ACC112 (cell line): Measurements from ENCODE around the gene FSTL1.

ENCODE experiments used
- H2AFZ ChIP-seq: fragments of 200-600 bp; sonication (generic); one replicate; pipeline ENCODE4 v1.6.0; 2017; ENCODE audit warnings: antibody characterized with exemption, low read length; ENCODE audit not compliant: unreplicated experiment
- H3K27ac ChIP-seq: fragments of 200-600 bp; sonication (generic); 2 replicates; pipeline ENCODE4 v1.5.1; 2014; ENCODE audit warnings: low read depth, mild to moderate bottlenecking, antibody characterized with exemption, low read length, moderate library complexity
- H3K27me3 ChIP-seq: fragments of 200-600 bp; sonication (generic); 2 replicates; pipeline ENCODE4 v1.6.1; 2014; ENCODE audit warnings: mild to moderate bottlenecking, antibody characterized with exemption, low read length, moderate library complexity, mixed read lengths; ENCODE audit not compliant: insufficient read depth
- H3K36me3 ChIP-seq: fragments of 200-600 bp; sonication (generic); 2 replicates; pipeline ENCODE4 v1.6.1; 2016; ENCODE audit warnings: mild to moderate bottlenecking, antibody characterized with exemption, low read length, moderate library complexity, mixed read lengths; ENCODE audit not compliant: insufficient read depth
- H3K4me1 ChIP-seq: fragments of 200-600 bp; sonication (generic); one replicate; pipeline ENCODE4 v1.6.1; 2016; ENCODE audit warnings: low read length, mixed read lengths; ENCODE audit not compliant: insufficient read depth, unreplicated experiment, control insufficient read depth
- H3K4me3 ChIP-seq: fragments of 200-600 bp; sonication (generic); 2 replicates; pipeline ENCODE4 v1.5.1; 2014; ENCODE audit warnings: mild to moderate bottlenecking, low read depth, low read length
- H3K79me2 ChIP-seq: fragments of 200-600 bp; sonication (generic); one replicate; pipeline ENCODE4 v1.6.0; 2016; ENCODE audit warnings: low read length; ENCODE audit not compliant: control insufficient read depth, unreplicated experiment, insufficient read depth

Gene FSTL1

DNA sequence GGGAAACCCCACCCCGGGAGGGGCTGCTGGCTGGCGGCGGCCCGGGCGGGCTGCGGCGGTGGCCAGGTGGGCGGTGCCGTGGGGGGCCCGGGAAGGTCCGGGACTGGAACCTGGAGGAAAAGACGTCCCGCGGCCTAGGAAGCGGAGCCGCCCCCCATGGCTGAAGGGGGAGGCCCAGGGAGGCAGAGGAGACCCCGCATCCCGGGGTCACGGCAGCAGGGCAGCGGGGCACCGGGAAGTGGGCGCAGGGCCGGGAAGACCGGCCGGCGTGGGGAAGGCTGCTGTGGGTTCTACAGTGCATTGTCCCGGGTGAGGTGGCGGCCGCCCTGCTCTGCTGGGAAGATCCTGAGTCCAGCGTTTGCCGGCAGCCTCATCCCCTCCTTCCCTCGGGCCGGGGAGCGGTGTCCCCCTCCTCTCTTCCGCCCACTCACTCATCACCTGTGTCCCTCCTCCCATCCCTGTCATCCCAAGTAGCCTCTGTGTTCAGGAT lies 525 bp upstream of the FSTL1 start:
- Histone ChIP-seq H3K27me3 (no peaks in the 10 kb centered on the region), H3K36me3 (peaks cover 7% of the 10 kb centered on the region; the same call in 1 of the 2 replicates), H2AFZ (peak overlapping the region; percentile 81), H3K27ac (no peak overlapping the region), H3K4me3 (peak overlapping the region; percentile 88), H3K79me2 (peaks cover 45% of the 10 kb centered on the region), H3K4me1 (peaks cover 29% of the 10 kb centered on the region)

DNA sequence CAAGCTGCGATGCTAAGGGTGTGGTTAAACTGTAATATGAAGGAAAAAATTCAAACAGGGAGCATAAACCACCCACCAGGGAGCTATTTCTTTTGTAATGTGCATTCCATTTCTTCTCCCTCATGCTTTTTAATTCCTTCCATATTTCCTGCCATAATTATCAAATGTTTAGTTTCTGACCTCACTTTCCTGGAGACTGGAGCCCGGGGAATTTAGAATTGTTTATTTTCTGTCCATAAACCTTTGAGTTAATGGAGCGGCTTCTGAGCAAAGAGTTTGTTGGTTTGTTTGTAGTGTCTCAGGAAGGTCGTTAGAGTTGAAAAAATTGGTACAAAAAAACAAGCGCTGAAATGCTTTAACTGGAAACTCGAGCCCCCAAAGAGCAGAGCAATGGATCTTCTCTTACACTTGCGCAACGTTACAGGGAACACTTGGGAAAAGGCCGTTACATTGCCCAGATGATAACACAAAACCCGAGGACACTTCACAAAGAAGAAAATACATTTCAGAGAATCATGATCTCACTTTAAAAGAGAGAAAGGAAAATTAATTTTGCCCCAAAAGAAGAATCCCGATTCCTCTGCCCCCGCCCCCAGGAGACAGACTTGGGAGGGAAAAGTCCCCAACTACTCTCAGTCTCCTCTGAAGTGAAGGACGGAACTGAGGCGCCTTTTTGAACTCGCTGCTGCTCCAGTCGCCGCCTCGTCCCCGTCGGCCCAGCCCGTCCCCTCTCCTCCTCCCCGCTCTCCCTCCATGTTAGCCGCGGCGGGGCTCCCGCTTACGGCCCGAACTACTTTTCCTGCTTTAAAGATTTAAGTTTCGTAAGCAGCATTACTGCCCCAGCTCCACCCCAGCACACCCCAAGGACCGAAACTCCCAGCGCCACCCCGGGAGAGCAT lies 842 bp downstream of the FSTL1 start:
- peaks cover 7% of the 10 kb centered on the region for H3K36me3 ChIP-seq
- peaks cover 59% of the 10 kb centered on the region for H3K79me2 ChIP-seq
- H2AFZ ChIP-seq: peak overlapping the region; percentile 81
- peak overlapping the region; percentile 88 for H3K4me3 ChIP-seq
- peaks cover 42% of the 10 kb centered on the region for H3K4me1 ChIP-seq
- peak overlapping the region; percentile 91 for H3K27ac ChIP-seq
- no peaks in the 10 kb centered on the region for H3K27me3 ChIP-seq

DNA sequence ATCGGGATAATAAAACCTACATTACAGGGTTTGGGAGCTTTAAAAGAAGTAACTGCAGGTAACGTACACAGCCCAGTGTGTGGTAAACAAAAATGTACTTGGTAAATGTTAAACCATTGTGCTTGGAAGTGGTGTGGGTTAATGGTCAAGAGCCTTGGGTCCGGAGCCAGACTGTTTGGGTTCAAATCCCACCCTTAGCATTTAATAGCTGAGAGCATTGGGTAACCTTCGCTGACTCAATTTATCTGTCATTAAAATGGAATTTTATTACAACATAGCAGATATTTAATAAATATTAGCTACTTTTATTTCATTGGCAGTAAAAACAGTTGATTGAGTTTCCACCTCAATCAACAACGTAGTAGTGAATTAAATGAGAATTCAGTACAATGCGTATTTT lies 1.5 kb downstream of the FSTL1 start:
- H3K27me3 ChIP-seq: no peaks in the 10 kb centered on the region
- peaks cover 46% of the 10 kb centered on the region for H3K4me1 ChIP-seq
- peak overlapping the region; percentile 91 for H3K27ac ChIP-seq
- peak overlapping the region; percentile 88 for H3K4me3 ChIP-seq
- peaks cover 66% of the 10 kb centered on the region for H3K79me2 ChIP-seq
- peaks cover 9% of the 10 kb centered on the region for H3K36me3 ChIP-seq
- no peak overlapping the region for H2AFZ ChIP-seq

DNA sequence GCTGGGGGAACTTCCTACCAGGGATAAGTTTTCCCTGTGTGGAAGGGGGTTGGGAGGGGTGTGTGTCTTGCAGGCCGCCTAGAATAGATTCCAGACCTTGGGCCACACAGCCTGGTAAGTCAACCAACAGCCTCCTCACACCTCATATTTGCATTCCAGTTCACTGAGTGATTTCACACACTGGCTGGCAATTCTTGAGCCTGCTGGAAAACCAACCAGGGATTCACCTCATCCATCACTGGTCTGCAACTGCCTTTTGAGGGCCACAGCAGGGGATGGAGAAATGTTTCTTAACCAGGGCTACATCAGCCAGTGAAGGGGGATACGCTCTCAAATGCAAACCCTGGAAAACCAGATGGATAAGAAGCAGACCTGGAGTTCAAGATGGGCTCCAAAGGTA lies 2.0 kb downstream of the FSTL1 start:
- peak overlapping the region; percentile 88 for H3K4me3 ChIP-seq
- H3K36me3 ChIP-seq: peaks cover 11% of the 10 kb centered on the region
- H3K4me1 ChIP-seq: peaks cover 51% of the 10 kb centered on the region
- no peaks in the 10 kb centered on the region for H3K27me3 ChIP-seq
- no peak overlapping the region for H2AFZ ChIP-seq
- peak overlapping the region; percentile 91 for H3K27ac ChIP-seq
- peaks cover 70% of the 10 kb centered on the region for H3K79me2 ChIP-seq

DNA sequence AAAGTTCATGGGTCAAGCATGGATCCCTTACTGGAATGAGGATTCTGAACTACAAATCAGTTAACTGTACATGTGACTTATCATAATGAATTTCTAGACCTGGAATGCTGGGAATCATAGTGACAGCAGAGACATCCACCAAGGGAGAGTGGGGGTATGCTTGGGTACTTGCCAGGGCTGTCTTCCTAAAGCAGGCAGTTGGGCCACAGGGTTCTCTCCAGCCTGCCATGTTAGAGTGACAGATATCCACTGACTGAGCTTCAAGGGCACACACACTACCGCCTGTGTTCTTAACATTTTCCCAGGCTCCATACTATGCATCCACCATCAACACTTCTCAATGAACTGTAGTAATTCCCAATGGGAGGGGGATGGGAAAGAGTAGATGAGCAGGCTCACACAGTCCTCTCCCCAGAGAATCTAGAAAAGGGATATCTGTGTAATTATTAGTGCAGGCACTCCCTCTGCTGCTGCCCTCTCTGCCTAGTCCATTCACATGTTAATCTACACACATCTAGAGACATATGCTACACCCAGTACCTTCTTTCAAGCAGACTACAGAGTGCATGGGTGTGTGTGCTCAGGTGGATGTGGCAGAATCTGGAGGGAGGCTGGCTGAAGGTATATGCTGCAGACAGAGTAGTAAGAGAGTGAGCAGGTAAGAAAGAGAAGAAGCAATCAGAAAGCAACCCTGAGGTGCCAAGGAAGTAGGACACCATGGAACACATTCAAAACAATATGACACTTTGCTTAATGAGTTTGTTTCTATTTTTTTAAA lies 3.7 kb downstream of the FSTL1 start:
- H3K36me3 ChIP-seq: peaks cover 11% of the 10 kb centered on the region
- H2AFZ ChIP-seq: no peak overlapping the region
- H3K79me2 ChIP-seq: peaks cover 82% of the 10 kb centered on the region
- H3K27me3 ChIP-seq: no peaks in the 10 kb centered on the region
- peaks cover 60% of the 10 kb centered on the region for H3K4me1 ChIP-seq
- peak overlapping the region; percentile 88 for H3K4me3 ChIP-seq
- H3K27ac ChIP-seq: peak overlapping the region; percentile 14; the same call in 1 of the 2 replicates

DNA sequence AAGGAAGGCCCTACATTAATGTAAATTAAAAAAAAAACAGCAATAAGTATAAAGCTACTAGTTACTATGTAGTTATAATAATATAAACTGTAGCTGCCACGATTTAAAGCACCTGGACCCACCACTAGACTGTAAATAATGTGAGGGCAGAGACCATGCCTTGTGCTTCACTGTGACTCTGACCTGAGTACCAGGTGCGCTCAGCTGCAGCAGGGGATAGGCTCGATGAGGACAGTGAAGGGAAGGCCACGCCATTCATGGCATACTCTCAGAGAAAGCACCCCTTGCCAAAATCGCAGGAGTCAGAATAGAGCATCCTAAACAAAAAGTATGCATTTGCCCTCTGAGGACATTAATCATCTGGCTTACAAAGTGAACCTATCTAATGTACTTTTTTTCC lies 5.1 kb downstream of the FSTL1 start:
- Histone ChIP-seq H3K79me2 (peaks cover 95% of the 10 kb centered on the region), H3K27me3 (no peaks in the 10 kb centered on the region), H2AFZ (no peak overlapping the region), H3K36me3 (peaks cover 17% of the 10 kb centered on the region), H3K4me3 (peak overlapping the region; percentile 88), H3K4me1 (peaks cover 74% of the 10 kb centered on the region), H3K27ac (no peak overlapping the region)

DNA sequence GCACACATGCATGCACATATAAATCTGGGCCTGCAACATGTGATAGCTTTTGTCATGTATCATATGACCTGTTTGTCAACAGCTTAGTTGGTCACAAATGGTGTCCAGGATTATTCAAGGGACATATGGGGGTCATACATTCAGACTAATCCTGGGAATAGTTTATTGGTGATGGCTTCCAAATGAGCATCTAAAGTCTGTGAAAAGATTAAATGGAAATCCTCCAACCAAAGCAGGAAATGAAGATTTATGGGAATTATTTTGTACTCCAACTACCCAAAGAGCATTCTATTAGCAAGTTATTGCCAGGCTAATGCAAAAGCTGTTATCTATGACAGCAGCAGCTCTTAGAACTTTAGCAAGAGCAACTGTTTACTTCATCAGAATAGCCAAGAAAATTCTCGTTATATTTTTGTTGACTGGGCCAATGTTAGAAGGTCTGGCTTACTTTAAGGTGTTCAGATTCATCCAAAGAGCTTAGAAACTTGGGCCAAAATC lies 7.1 kb downstream of the FSTL1 start:
- H3K27ac ChIP-seq: peak overlapping the region; percentile 42
- H3K36me3 ChIP-seq: peaks cover 28% of the 10 kb centered on the region
- peaks cover 89% of the 10 kb centered on the region for H3K4me1 ChIP-seq
- H3K4me3 ChIP-seq: no peak overlapping the region
- H3K79me2 ChIP-seq: peaks cover 95% of the 10 kb centered on the region
- H2AFZ ChIP-seq: no peak overlapping the region
- H3K27me3 ChIP-seq: no peaks in the 10 kb centered on the region

DNA sequence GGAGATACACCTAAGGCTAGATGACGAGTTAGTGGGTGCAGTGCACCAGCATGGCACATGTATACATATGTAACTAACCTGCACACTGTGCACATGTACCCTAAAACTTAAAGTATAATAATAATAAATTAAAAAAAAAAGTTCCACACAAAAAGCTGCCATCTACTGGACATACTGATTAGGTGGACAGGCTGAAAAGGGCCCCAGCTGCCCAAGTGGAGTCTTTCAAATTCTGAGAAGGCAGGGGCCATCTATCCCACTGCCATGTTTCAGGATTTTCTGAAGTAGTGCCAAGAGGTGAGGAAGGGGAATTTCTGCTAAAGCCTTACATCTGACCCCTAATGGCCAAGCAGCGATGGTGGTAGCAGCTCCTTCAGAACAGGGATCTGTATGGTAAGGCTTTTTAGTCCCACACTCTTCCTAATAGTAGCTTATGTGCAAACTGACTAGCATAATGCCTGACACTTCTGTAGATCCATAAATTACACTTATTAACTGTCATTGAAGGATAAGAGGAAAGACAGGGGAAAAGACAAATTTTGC lies 7.7 kb downstream of the FSTL1 start:
- H3K4me1 ChIP-seq: peaks cover 89% of the 10 kb centered on the region
- no peak overlapping the region for H3K4me3 ChIP-seq
- no peak overlapping the region for H2AFZ ChIP-seq
- H3K79me2 ChIP-seq: peaks cover 95% of the 10 kb centered on the region
- H3K27me3 ChIP-seq: no peaks in the 10 kb centered on the region
- H3K36me3 ChIP-seq: peaks cover 28% of the 10 kb centered on the region
- H3K27ac ChIP-seq: peak overlapping the region; percentile 42; the same call in 1 of the 2 replicates

DNA sequence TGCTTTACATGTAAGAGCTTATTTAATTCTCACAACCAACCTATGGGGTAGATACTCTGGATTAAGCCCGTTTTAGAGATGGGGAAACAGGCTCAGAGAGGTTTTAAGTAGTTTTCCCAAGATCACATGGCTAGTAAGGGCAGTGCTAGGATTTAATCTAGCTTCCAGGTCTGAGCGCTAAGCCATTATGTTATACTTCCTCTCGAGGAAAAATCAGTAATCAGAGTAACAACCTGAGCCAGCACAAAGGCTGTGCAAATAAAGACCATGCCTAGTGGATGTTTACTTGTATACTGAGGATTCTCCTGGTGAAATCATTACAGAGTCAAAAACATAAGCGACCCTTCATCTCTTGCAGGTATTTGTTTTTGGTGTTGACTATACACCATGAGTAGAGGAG lies 9.0 kb downstream of the FSTL1 start:
- H3K36me3 ChIP-seq: peaks cover 35% of the 10 kb centered on the region

DNA sequence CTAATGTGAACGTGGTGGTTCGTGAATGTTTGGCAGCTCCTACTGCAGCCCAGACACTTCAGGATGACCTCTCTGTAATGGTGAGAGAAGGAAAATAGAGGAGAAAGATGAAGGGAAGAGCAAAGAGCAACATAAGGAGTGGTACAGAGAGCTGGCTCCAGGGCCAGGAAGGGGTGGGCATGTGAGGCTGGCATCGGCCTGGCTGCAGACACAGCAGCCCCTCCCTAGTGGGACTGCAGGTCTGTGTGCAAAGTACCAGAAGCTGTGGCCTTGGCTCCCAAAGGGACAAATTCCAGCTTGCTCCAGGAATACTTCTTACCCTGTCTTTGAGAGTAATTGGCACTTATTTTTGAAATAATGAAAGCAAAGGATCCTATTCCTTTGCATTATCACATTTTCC lies 10.0 kb downstream of the FSTL1 start:
- peak overlapping the region; percentile 87 for H3K27ac ChIP-seq
- H3K4me3 ChIP-seq: no peak overlapping the region
- H3K4me1 ChIP-seq: peaks cover 88% of the 10 kb centered on the region
- no peak overlapping the region for H2AFZ ChIP-seq
- peaks cover 94% of the 10 kb centered on the region for H3K79me2 ChIP-seq
- peaks cover 34% of the 10 kb centered on the region for H3K36me3 ChIP-seq
- H3K27me3 ChIP-seq: no peaks in the 10 kb centered on the region

More for the DNA sequence above, 9.0 kb downstream of the FSTL1 start:
- Histone ChIP-seq H3K4me1 (peaks cover 88% of the 10 kb centered on the region), H3K27me3 (no peaks in the 10 kb centered on the region), H3K79me2 (peaks cover 95% of the 10 kb centered on the region), H3K27ac (peak overlapping the region; percentile 87), H3K4me3 (no peak overlapping the region), H2AFZ (no peak overlapping the region)
